T-helper 2 cell (primary cell): ENCODE measurements around the gene DDN.

Experiments used
- DNase-seq, 5 experiments: peaks; one replicate each; pipeline versions ENCODE4 v3.0.0 to v3.0.0-alpha.2; 2012 to 2022

Gene DDN

GRCh38 chr12:49031573-49032161, 32.5 kb upstream of the DDN start:
- DNase-seq: no peak

GRCh38 chr12:49030714-49031572, 31.8 kb upstream of the DDN start:
- no peak for DNase-seq

- DNase-seq: no peak
Measured at GRCh38 chr12:49030119-49030518, 30.9 kb upstream of the DDN start.

- DNase-seq: no peak
Measured at GRCh38 chr12:49028666-49029275, 29.6 kb upstream of the DDN start.

GRCh38 chr12:49027846-49028555, 28.8 kb upstream of the DDN start:
- no peak for DNase-seq

GRCh38 chr12:49026678-49027480, 27.7 kb upstream of the DDN start:
- no peak for DNase-seq

- no peak for DNase-seq
Measured at GRCh38 chr12:49026101-49026500, 26.9 kb upstream of the DDN start.

- DNase-seq: no peak
Measured at GRCh38 chr12:49025463-49025862, 26.3 kb upstream of the DDN start.

GRCh38 chr12:49024543-49024942, 25.4 kb upstream of the DDN start:
- DNase-seq: no peak

- no peak for DNase-seq
Measured at GRCh38 chr12:49023812-49024211, 24.6 kb upstream of the DDN start.

GRCh38 chr12:49022558-49023178, 23.5 kb upstream of the DDN start:
- DNase-seq: no peak

GRCh38 chr12:49021292-49021915, 22.2 kb upstream of the DDN start:
- no peak for DNase-seq

GRCh38 chr12:49020441-49020840, 21.3 kb upstream of the DDN start:
- no peak for DNase-seq

GRCh38 chr12:49019443-49020324, 20.5 kb upstream of the DDN start:
- peak in 2 of 5 experiments; percentile 38 to 59 for DNase-seq

- no peak for DNase-seq
Measured at GRCh38 chr12:49019120-49019430, 19.9 kb upstream of the DDN start.

GRCh38 chr12:49018261-49019119, 19.3 kb upstream of the DDN start, which contains the start of gene PRKAG1:
Gene PRKAG1, minus strand, starts transcription at chr12:49018776. Its CDS starts 36 bp downstream, at chr12:49018740.
- DNase-seq: peak; percentile 90 to 99 (median 96)

GRCh38 chr12:49017891-49018260, 18.7 kb upstream of the DDN start:
- DNase-seq: peak in 2 of 5 experiments; percentile 30 to 65

- DNase-seq: no peak
Measured at GRCh38 chr12:49015196-49015595, 16.0 kb upstream of the DDN start.

- DNase-seq: no peak
Measured at GRCh38 chr12:49014547-49014946, 15.4 kb upstream of the DDN start.
